ENCODE measurements around the gene ATP8A2.

- TF ChIP-seq POLR2A (IDR thresholded peaks at IDR 0.05; ENCODE audit: low read length) (no peak), GATA1 (IDR thresholded peaks at IDR 0.05; ENCODE audit: low read depth, low read length) (no peak)
These were observed 423.5 kb downstream of the ATP8A2 start for GRCh38 chr13:25795277-25795676.
